Limb (tissue), 2 donors: ENCODE data around the gene CHST11.

Experiments
- DNase-seq, 2 donors: peaks; one replicate each; pipeline ENCODE4 v3.0.0-alpha.2; 2016; ENCODE audit errors: extremely low spot score in 2 of 2

The CHST11 gene

GRCh38 chr12:104433061-104433460 is 23.7 kb upstream of the CHST11 start:
- no peak for DNase-seq

GRCh38 chr12:104434129-104434528 is 22.6 kb upstream of the CHST11 start:
- no peak for DNase-seq

- no peak for DNase-seq
These were observed 21.6 kb upstream of the CHST11 start for GRCh38 chr12:104435175-104435574.

- no peak for DNase-seq
These were observed 21.0 kb upstream of the CHST11 start for GRCh38 chr12:104435765-104436164.

GRCh38 chr12:104436790-104437189 is 20.0 kb upstream of the CHST11 start:
- DNase-seq, result no peak

- no peak for DNase-seq
These were observed 18.6 kb upstream of the CHST11 start for GRCh38 chr12:104438134-104438533.

- no peak for DNase-seq
These were observed 17.6 kb upstream of the CHST11 start for GRCh38 chr12:104439137-104439536.

GRCh38 chr12:104443008-104443407 is 13.7 kb upstream of the CHST11 start:
- DNase-seq, result no peak

GRCh38 chr12:104446646-104447421 is 9.9 kb upstream of the CHST11 start:
- no peak for DNase-seq

- DNase-seq, result no peak
These were observed 8.7 kb upstream of the CHST11 start for GRCh38 chr12:104448031-104448430.

- no peak for DNase-seq
These were observed 8.3 kb upstream of the CHST11 start for GRCh38 chr12:104448451-104448850.

GRCh38 chr12:104450700-104451099 is 6.0 kb upstream of the CHST11 start:
- no peak for DNase-seq

GRCh38 chr12:104452087-104452486 is 4.7 kb upstream of the CHST11 start:
- no peak for DNase-seq

GRCh38 chr12:104453133-104453532 is 3.6 kb upstream of the CHST11 start:
- DNase-seq, result no peak

- no peak for DNase-seq
These were observed 1.8 kb upstream of the CHST11 start for GRCh38 chr12:104454997-104455396.

- no peak for DNase-seq
These were observed 951 bp upstream of the CHST11 start for GRCh38 chr12:104455578-104456416.

GRCh38 chr12:104456950-104457745 is 400 bp downstream of the CHST11 start:
- DNase-seq, result peak; percentile 76 to 86

- DNase-seq, result peak in 1 of 2 donors; percentile 64
These were observed 1.3 kb downstream of the CHST11 start for GRCh38 chr12:104457746-104458693.

- DNase-seq, result peak; percentile 25 to 44
These were observed 2.1 kb downstream of the CHST11 start for GRCh38 chr12:104458694-104459367.

GRCh38 chr12:104459368-104459909 is 2.7 kb downstream of the CHST11 start:
- no peak for DNase-seq
